GM19099 (cell line): ENCODE data around the gene ALKBH8.

ENCODE experiments used
- POLR2A ChIP-seq: IDR thresholded peaks from 3 replicates; pipeline ENCODE4 v1.6.1; 2011; ENCODE audit warnings: low read depth; ENCODE audit not compliant: insufficient read length; ENCODE audit errors: extremely low read depth

ALKBH8 gene

DNA sequence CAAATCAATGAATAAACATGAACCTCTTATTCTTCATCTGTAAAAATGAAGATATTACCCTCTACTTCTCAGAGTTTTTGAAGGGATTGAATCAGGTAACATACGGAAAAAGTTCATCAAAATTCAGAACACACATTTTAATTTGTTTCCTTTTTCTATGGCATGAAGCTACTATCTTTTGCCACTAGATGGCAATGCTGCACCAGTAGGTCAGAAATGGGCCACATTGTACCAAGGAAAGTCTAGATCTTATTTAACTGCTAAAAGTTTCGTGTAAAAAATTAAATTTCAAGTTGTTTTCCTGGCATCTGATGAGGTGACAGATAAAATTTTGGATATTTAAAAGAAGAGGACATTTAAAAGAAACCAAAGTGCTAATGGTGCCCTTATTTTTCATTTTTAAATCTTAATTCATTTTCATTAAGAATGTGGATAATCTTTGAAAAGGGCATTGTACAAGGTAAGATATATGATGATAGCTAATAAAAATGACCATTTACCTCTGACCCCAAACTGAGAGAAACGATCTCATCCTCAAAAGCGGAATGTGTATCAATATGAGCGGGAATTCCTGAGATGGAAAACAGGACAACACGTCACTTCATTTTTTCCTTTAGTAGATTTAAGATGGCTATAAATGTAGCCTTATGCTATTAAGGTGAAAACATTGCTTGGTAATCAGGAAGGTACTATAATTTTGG is 16.1 kb downstream of the ALKBH8 start:
- no peak for TF ChIP-seq POLR2A

DNA sequence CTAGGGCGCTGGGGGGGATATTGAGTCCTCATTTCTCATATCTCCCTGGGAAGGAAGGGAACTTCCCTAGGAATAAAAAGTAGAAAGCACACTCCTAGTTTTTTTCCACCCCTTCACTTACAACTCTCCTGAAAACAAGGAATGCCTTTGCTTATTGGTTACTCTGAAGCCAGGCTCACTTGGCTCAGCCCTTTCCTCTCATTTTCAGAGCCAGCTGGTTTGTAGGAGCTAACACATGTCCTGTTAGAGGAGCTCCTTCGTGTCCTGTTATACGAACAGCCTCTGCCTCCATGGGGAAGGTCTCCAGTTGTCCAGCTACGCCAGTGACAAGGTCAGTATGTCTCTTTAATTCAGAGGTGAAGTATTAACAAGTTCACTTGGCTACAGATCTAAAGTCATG is 17.6 kb downstream of the ALKBH8 start:
- TF ChIP-seq POLR2A = no peak

DNA sequence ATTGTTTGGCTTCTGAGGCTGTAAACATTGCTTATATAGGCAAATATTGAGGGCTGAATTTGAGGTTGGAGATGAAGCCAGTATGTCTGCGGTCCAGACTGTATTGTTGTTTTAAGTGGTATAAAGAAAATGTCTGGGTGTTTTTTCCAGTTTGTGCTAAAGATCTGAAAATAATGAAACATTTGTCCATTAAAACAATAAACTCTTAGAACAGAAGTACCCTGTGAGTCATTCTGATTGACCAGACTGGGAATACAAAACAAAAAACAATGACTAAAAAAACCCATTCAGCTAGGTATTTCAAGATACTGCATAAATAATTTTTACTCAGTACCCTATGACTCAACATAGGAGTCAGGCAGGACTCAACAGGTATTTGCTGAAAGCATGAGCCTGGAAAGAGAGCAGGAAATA is 20.4 kb downstream of the ALKBH8 start:
- no peak for TF ChIP-seq POLR2A

DNA sequence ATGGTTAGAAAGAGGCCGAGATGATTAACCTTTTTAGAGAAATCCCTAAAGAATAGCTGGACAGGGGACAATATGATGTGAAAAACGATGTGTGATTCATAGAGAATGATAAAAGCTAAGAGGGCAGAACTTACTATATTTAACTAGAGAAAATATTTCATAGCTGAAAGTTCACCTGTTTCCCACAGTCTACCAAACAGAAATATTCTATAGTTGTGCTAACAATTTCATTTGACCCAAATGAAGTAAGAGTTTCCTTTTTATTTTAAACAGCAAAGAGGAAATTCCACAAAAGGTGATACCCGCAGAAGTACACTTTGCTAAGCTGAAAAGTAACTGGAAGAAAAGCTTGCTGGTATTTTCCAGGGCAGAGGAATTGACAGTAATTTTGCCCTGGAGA is 26.7 kb downstream of the ALKBH8 start:
- TF ChIP-seq POLR2A = no peak

DNA sequence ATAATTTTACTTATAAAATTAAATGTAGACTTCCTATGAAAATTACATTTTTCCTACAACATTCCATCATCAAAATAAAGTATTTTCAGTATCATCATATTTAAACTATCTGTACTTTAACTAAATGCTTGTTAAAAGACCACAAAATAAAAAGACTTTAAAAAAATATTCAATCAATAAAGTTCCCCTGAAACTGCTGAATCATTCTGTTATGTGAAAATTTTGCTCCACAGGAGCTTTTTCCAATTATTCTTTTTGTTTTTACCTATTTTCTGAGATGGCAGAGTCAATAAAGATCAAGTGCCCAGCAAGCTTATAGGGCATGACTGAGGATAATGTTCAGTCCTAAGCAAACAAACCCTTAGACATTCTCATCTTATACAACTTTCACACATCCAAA is 27.3 kb downstream of the ALKBH8 start:
- TF ChIP-seq POLR2A = no peak

DNA sequence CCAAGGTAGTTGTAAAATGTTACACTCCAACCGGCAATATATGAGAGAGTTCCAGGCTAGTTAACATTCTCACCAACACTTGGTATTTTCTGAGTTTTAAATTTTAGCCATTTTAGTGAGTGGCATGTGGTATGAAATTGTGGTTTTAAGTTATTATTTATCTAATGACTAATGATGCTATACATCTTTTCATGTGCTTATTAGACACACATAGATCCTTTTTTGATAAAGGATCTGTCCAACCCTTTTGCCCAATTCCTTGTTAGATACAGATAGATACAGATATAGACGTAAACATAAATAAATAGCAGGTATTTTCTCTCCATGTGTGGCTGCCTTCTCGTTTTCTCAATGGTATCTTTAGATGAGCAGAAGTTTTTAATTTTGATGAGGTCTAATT is 39.3 kb downstream of the ALKBH8 start:
- no peak for TF ChIP-seq POLR2A

DNA sequence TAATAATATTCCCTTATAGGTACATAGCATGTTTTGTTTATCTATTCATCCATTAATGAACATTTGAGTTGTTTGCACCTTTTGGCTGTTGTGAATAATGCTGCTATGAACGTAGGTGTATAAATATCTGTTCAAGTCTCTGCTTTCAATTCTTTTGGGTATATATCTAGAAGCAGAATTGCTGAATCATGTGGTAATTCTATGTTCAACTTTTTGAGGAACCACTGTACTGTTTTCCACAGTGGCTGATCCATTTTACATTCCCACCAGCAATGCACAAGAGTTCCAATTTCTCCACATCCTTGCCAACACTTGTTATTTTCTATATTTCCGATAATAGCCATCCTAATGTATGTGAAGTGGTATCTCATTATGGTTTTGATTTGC is 56.7 kb downstream of the ALKBH8 start:
- no peak for TF ChIP-seq POLR2A

DNA sequence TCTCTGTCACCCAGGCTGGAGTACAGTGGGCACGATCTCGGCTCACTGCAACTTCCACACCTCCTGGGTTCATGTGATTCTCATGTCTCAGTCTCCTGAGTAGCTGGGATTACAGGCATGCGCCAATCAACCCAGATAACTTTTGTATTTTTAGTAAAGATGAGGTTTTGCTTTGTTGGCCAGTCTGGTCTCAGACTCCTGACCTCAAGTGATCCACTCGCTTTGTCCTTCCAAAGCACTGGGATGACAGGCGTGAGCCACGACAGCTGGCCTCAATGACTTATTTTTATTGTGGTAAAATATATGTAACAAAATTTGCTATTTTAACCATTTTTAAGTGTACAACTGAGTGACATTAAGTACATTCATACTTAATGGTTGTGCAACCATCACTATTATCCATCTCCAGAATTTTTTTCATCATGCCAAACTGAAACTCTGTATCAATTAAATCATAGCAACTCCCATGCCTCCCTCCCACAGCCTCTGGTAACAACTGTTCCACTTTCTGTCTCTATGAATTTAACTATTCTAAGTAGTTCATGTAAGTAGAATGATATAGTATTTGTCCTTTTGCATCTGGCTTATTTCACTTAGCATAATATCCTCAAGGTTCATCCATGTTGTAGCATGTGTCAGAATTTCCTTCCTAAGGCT is 57.2 kb downstream of the ALKBH8 start:
- no peak for TF ChIP-seq POLR2A

DNA sequence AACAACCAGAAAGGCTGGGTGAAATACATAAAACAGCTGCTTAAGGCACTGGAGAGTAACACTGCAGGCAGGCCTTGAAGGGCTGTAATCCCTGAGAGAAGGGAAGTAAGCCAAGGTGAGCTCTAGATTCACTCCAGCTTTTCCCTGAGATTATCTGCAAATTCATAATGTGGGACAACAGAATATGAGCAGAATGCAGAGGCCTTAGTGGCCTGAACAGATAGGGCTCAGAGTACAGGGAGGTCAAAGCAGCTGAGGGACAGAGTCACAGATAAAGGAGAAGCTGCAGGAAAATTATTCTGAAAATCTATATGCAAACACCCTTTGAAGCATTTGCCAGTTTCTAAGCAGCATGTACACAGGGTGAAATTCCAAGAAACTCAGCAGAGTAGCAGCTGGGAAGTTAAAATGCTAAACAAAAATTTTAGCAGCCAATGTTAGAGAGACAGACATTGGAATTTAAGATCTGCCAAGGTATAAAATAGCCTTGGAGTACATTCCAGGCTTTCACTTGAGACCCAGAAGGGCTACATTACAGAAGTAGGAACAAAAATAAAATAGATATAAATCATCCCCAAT is 59.8 kb downstream of the ALKBH8 start:
- TF ChIP-seq POLR2A = no peak

DNA sequence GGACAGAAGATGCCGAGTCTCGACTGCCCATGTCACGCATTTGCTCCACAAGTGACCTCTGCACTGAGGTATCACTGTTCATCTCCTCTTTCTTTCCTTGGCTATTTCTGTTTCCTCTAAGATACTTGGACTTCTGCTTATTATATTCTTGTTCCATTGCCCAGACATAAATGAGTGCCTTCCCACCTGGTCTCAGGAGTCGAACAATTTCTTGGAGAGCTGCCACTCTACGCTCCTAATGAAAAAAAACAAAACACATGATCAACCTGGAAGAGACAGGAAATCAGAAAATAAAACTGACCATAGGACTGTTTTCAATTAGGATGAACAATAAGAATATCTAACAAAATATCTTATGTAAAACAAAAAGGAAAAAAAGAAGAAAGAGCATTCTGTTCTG is 60.6 kb downstream of the ALKBH8 start:
- TF ChIP-seq POLR2A = no peak

DNA sequence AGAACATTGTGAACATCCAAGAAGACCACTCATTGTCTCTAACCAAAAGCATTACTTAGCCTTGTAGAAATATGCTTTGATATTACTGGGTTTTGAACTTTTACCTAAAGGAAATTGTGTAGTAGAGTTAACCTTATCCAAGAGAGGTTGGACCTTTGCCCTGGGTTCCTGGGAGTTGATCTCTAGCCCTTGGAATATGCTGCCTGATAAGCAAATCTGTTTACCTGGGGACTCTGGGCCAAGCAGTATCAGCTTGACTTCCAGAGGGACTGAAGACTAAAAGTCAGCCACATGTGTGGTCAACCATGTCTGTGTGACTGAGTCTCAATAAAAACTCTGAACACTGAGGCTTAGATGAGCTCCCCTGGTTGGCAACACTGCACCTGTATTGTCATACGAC is 63.8 kb downstream of the ALKBH8 start:
- no peak for TF ChIP-seq POLR2A

DNA sequence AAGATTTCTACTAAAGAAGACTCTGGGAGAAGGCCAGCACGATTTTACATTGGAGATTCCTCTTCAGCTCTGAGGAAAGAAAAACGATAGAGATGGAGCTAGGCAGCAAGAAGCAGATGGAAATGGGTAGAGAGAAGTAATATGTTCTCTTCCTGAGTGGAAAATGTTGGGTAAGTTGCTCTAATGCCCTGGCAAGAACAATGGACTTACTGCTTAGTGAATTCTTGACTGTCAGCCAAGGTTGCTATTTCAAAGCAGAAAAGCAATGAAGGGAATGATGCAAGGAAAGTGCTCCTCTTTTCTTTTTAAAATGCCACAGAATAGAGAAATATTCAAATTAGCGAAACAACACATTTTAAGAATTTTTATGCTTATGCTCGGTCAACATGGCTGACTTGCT is 69.5 kb downstream of the ALKBH8 start:
- TF ChIP-seq POLR2A = no peak

DNA sequence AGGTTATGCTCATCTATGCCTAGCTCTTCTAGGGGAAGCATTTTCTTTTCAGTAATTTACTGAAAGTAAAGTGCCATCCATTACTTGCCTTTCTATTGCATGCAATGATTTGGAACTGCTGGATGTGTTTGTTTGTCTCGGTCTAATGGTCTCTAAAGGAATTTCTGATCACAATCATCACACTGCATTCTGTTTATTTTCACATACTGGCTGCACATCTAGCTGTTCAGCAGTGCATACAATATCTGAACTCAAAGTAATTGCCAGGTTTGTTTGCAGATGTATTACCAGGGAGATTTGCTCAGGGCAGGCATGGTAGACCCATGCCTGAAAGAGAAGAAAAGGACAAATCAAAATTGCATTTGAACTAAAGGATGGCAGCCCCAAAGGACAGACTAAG is 71.5 kb downstream of the ALKBH8 start:
- TF ChIP-seq POLR2A = no peak

DNA sequence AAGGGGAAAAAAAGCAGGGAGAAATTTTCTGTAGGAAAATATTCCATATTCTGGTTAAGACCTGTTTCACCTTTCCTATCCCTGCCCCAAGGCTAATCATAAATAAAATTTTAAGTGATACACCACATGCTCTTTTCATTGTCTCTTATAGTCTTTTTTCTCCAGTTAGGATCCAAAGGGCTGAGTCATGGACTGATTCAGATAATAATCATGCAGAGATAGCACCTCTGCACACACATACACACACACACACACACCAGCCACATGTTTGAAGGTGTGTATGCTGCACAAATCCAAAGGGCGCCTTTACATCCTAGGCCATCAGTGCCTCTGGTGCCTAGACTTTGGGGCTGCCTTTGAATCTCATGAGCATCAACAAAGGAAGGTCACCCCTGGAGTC is 72.4 kb downstream of the ALKBH8 start:
- TF ChIP-seq POLR2A = no peak

DNA sequence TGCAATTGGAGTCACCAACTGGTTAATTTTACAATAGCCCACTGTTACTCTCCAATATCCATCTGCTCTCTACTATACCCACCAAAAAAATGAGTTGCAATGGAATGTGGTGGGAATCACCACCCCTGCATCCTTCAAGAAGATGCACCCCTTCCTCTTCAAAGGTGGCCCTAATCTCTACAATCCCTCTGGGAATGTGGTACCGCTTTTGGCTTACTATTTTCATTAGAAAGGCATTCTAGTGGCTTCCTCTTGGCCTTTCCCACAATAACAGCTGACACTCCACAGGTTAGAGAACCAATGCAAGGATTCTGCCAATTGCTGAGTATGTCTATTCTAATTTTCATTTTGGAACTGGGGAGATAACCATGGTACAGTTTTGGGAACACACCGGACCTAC is 74.7 kb downstream of the ALKBH8 start:
- no peak for TF ChIP-seq POLR2A

DNA sequence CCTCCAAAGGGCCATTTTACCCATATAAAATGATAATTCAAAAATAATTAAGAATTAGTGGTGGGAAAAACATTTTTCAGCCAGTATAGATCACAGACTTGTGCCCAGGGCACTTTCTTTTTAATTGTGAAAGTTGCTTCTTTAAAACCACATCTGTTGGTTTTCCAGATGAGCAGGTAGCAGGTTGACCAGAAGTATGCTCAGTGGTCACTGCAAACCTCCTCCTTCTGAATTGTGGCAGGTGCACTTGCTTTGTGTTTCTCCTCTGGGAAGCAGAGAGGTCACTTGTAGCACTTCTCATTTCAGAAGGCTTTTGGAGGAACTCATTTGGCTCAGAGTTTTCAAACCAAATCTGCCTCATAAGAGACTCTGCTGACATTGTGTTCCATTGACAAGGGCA is 83.3 kb downstream of the ALKBH8 start:
- TF ChIP-seq POLR2A = no peak
